ENCODE measurements around the gene TIPARP.
"Not testable (repeated sequence)": the region's sequence is repeated elsewhere in the genome, so short reads cannot be mapped to it uniquely, and the experiment has no call there.

The TIPARP gene

DNA sequence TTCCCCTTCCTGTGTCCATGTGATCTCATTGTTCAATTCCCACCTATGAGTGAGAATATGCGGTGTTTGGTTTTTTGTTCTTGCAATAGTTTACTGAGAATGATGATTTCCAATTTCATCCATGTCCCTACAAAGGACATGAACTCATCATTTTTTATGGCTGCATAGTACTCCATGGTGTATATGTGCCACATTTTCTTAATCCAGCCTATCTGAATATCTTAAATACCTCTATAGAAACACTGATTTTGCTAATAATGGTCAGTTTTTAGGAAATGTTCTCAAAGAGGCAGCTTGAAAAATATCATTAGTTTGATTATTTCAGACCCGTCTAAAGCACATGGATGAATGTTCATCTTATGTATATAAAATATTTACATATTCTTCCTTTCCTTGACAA lies 21.7 kb upstream of the TIPARP start:
- not testable (repeated sequence) for DNase-seq

DNA sequence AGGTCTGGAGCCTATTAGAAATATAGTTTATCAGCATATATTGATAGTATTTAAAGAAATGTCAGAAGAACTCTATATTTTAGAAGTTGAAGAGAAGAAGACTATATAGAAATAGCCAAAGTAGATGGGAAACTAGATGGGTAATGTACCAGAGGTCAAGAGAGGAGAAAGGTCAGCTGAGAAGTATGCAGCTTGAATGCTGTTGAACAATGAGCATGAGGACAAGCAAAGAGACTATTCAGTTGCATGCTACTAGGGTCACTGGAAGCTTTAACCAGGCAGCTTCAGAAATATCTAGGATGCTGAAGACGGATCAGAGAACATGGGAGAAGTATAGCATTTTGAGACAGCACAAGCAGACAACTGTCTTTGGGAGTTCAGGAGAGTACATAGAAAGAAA lies 19.6 kb upstream of the TIPARP start:
- DNase-seq: no peak

DNA sequence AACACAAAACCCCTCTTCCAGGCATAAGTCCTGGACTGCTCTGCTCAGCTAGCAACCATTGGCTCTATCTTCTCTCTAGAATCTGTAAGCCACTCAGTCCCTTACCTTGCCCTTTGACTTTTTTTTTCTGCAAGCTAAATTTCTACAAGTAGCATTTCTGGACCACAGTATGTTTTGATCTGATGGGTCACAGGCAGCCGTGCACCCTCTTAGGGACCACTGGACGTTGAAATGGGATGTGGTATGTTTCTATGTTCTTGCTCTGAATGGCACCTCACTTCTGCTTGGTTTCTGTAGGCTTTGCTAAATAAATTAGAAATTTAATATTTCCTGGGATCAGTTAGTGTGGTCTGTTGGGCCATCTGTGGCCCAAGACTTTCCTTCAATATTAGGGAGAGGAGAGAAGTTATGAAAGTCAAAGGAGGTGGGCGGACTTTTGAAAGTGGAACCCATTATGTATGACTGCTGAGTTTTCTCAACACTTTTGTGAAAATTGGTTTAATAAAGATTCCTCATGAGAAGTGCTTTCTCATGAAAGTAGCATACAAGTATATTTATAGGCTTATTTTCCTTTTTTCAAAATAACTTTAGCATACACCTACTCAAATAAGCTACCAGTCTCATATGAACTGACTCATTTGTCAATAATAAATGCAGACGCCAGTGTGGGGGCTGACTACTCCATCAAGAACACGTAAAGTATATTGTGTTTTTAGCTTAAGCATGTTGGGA lies 18.4 kb upstream of the TIPARP start:
- DNase-seq: no peak

DNA sequence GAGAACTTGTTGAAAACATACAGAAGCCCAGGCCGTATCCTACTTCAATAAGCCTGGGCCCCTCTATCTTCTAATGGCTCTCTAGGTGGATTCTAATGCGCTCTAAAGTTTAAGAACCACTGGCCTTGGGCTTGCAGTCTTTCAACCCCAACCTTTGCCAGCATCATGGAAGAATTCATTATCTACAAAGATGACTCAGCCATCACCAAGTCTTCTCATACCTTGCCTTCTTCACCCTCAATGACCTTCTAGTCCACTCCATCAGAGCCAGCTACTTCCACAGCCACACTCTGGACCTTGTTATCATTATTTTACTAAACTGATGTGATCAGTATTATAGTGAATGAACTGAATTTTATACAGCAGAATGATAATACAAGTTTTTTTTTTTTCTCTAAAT lies 16.9 kb upstream of the TIPARP start:
- no peak for DNase-seq

DNA sequence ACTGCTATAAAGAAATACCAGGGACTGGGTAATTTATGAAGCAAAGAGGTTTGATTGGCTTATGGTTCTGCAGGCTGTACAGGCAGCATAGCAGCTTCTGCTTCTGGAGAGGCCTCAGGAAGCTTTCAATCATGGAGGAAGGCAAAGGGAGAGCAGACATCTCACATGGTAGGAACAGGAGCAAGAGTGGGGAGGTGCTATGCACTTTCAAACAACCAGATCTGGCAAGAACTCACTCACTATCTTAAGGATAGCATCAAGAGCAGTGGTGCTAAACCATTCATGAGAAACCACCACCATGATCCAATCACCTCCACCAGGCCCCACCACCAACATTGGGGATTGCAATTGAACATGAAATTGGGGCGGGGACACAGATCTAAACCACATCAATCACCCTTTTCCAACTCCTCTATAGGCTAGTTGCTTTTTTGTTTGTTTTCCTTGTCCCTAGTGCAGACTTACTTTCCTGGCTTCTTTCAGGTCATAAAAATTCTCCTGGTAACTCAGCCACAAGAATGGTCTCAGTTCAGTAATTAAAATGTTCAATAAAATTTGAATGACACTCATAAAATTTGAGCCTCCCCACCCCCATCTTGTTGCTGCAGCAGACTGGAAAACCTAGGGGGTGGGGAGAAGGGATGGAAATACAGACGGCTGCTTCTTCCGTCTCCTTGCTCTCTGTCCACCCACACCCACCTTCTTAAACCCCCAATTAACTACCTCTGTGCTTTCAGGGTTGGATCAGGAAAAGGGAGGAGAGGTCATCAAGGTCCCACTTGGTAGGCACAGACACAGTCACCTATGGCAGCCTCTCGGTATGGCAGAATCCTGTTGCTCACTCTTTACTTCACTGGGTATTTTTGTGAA lies 16.3 kb upstream of the TIPARP start:
- no peak for DNase-seq

DNA sequence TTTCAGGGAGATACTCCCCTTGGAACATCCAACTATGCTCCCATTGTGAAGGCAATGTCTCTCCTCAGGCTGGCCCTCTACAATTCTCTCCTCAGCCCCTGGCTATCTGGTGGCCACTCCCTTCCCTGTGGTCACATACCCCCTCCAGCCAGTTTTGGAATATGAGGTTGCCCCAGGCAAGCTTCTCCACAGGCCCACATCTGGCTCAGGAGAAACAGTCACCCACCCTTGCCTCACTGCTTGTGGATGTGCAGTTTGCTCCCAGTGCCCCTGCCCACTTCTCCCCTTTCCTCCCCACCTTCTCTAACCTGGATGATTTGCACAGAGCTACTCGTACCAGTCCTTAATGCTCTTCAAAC lies 15.7 kb upstream of the TIPARP start:
- DNase-seq: no peak

DNA sequence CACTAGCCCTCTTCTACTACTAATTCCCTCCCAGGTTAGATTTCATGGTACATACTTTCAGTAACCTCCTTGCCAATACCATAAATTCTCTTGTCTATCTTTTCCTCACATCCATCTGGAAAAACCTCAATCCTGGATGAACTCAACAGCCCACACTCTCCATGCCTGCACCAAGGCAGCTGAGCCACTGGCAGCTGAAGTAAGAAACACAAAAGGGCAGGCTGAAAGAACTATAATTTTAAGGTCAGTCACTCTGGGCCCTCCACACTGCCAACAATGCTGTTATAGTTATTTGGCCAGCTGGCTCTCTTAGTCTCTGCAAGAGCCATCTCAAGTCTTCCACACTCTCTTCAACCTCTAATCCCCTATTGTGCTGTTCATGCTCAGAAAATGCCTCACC lies 15.1 kb upstream of the TIPARP start:
- peak; percentile 68 for DNase-seq

DNA sequence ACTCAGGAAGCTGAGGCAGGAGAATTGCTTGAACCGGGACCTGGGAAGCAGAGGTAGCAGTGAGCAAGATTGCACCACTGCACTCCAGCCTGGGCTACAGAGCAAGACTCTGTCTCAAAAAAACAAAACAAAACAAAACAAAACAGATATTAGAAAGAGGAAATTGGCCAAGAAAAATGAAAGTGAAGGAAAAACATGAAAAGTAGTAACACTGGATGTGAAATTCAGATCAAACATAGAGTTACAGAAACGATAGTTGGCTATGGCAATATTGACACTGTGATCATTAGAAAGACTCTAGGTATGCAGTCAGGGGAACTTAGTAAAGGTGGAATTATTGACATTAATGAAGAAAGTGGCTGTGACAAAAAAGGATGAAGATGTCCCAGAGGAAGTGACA lies 13.2 kb upstream of the TIPARP start:
- DNase-seq: no peak

DNA sequence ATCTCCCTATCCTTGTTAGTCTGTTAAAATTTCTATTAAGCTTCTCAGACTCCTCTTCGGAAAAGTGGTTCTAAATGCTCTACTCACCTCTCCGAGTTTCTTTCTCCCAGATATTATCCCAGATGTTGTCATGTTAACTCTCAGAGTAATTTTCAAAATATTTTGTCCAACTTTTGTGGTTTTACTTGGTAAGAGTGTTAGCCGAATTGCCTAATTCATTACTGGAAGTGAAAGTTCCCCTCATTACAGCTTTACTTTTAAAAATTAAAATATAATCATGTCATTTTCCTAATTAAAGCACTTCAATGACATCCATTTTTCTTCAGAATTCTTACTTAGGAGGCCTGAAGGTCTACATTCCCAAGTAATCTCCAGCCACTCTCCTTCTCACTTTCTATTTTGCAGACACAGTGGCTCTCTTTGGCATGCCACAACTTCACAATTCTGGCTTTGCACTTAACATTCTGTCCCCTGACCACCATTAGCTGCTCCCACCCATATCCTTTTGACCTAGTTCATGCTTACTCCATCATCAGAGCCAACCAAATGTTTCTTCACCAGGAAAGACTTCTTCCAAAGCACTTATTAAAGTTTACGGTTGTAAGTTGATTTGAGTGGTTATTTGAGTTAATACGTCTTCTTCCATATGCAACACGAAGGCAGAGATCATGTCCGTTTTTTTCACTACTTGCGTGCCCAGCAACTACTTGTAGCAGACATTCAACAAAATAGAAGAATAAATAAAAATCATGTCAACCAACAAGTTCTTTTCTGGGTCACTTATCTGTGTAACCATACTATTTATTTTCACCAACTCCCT lies 10.2 kb upstream of the TIPARP start:
- DNase-seq: no peak

DNA sequence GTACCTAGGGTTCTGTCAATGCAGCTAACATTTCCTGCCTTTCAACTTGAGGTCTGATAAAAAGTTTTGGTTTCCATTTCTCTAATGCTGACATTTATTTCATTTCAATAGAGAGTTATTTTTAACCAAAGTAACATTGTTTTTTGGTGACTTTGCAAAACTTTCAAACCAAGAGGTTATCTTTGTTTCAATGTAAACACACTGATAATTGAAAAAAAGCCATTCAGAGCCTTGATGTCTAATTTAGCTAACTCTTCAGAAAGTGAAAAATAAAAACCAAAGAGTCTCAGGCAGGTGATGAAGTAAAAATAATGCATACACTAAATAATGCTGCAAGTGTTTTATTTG lies 9.6 kb upstream of the TIPARP start:
- no peak for DNase-seq

DNA sequence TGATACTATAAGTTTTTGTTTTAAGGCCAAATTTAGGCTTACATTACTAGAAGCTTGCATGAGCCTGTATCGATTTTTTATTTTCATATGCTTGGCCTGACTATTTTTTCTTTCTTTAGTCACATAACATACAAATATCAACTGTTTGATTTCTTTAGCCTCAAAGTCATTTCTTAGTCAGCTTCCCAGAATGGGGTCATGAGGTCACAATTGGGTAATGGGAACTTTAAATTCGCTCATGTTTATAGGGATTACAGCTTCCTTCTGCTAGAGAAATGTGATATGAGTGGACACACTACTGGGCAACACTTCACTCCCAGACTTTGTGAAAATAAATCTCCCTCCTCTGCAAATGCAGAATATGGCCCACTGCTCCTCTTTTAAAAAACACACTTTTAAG lies 9.1 kb upstream of the TIPARP start:
- DNase-seq: no peak

DNA sequence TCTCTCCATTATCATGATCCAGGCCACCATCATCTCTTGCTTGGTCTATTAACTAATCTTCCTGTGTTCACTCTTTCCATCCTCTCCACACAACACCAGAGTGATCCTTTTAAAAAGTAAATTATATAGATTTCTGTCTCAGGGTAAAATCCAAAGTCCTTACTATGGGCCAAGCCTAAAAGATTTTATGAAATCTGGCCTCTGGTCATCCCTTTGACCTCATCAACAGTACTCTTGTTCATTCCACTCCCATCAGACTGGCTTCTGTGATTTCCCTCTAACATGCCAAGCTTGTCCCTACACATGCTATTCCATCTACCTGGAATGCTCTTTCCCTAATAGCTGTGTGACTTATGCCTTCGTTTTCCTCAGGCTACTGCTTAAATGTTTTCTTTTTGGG lies 8.3 kb upstream of the TIPARP start:
- no peak for DNase-seq

DNA sequence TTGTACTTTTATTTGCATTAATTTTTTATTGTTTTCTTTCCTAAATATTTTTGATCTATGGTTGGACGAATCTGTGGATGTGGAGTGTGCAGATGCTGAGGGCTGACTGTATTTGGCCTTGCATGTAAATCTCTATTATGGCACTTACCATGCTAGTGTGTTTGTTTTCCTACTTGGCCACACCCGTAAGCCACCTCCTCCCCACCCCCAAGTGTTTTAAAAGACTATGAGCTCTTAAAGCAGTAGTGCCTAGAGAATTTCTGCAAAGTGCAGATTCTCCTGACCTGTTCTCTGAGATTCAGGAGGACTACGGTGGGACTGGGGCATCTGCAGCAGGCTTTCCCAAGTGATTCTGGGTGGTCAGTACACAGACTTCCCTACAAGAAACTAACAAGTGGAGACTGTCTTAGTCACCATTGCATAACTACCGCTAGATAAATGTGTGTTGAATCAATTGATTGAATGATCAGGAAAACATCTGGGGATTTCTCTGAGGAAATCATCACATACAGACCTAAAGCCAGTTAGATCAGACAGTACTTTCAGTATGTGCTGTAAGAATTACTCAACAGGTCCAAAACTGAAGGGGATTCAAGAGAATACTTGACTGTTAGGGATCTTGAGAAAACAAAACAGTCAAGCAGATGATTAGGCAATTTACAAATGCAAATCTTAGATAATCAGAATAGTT lies 6.2 kb upstream of the TIPARP start:
- peak; percentile 48 for DNase-seq

DNA sequence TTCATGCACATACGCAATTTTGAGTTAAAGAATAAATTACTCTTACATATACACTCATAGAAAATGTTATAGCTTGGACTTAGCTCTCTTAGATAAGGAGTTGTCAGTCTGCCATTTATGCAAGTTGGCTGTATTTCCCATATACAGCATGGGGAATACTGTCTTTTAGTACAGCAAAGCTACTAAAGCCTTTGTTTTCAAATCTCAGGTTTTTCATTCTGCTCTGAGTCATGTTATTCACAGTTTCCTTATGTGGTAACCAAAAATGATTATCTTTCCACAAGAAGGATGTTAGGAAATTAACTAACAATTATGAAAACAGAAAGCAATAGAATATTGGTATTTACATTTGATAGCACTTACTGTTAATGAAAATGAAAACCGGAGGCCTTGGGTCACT lies 4.3 kb upstream of the TIPARP start:
- no peak for DNase-seq

DNA sequence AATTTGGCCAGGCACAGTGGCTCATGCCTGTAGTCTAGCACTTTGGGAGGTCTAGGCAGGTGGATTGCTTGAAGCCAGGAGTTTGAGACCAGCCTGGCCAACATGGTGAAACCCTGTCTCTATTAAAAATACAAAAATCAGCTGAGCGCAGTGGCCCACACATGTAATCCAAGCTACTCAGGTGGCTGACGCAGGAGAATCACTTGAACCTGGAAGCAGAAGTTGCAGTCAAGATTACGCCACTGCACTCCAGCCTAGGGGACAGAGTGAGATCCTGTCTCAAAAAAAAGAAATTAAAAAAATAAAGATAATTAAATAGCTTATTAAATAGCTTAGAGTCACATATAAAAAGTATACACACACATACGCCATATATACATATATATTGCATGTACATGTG lies 3.7 kb upstream of the TIPARP start:
- no peak for DNase-seq

DNA sequence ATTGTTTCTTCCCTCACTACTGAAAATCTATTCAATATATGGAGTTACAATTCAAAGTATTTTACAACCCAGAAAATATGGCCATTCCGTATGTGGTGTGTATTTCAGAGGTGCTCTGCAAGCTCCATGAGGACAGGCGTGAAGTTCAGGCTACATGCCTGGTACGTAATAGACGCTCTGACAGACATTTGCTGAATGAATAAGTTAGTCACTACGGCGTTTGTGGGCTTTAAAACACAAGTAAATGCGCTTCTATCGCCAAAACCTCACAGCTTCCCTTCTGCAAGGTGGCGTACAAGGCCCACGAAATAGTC lies 701 bp upstream of the TIPARP start:
- no peak for DNase-seq

DNA sequence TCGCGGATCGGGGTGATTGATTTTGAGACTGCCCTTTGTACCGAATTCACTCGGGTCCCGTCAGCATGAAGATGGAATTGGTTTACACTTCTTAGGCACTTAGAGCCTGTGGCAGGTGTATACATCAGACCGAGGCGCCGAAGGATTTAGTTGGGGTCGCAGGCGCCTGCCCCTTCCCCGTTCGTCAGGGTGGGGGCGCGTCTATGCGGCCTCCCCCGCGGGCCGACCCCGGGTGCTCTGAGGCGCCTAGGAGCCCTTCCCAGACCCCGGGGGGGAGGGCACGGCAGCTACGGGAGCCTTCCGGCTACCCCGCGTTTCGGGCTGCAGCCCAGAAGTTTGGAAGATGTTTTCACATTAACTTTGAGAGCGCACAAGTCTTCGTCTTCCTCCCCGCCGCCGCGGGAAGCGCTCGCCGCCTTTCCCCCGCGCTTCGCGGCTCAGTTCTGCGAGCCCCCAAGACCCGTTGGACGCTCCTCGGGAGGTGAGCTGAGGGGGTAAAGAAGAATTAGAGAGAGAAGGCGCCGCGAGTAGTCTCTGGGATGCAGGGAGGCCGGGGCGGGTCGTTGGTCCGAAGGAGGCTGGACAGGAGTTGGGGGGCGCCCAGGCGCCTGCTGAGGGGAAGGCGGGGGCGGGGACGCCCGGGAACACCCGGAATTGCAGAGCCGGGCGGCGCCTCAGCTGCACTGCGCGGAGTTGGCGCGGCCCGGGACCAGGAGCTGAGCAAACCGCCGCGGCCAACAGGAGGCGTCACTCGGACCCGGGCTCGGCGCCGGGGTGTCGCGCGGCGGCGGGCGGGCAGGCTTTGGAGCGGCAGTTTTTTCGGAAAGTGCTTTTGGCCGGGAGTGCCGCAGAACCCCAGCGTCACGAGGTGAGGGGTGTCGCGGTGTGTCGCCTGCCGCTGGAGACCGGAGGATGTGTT lies 780 bp downstream of the TIPARP start:
- DNase-seq: peak; percentile 75

DNA sequence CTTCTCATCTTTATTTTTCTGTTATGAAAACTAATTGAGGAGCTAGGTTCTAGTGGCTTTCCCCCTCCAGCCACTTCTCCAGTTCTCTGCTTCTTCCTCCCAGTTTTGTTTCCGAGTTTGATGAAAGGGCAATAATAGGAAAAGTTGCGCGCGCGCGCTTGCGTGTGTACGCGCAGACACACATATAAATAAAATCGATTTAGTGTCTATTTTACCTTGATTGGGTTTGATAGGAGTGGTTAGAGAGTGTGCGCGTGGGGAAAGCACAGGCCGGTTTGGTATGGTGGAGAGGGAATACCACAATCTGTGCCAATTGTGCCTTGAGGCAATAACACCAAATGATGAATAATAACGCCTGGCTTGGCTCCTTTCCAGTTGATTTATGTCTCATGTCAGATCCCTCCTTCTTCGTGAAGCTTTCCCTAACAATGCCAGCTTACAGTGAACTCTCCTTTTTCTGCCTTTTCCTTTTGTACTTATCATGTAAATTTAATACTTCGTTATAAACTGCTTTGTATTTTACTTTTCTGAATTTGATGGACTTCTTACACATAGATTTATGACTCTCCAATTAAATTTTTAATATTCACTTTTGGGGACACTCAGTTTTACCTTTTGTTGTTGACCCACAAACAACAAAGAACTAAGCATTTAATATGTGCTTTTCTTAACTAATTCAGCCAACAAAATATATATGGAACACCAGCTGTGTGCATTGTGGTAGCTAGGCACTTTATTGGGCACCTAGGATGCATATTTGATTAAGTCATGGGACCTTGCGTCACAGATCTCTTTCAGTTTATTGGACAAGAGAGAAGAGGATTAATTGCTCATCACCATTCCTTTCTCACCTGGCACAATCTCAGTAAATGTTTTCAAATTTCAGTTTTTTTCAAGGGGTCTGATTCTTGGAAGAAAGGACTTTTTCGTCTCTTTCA lies 1.7 kb downstream of the TIPARP start:
- peak; percentile 92 for DNase-seq

DNA sequence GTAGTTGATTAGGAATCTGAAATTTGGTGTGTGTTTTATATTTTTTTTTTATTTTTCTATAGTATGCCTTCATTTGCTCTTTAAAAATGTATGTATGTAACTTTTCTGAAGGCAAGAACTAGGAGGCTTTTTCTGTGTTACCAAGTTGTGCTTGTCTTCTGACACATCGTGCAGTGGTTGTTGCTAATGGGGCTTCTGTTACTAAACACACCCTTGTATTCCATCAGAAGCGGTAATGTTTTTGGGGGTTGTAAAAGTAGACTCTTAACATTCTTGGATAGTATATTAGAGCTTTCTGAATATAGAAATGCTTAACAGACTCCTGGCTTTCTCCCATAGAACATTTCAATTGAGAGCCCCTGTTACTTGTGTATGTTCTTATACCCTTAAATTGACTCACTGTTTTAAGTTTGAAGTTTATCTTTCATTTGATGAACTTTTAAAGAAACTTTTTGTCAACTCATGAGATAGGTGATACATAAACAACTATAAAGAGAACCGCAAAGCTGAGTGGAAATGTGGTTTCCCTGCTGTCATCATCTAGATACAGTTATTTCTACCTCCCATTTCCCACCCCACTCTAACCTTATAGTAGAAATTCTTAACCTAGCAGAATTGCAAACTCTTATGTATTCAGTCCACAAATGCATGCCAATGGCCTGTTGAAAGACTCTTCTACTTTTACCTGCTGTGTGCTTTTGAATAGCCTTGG lies 2.5 kb downstream of the TIPARP start:
- no peak for DNase-seq

DNA sequence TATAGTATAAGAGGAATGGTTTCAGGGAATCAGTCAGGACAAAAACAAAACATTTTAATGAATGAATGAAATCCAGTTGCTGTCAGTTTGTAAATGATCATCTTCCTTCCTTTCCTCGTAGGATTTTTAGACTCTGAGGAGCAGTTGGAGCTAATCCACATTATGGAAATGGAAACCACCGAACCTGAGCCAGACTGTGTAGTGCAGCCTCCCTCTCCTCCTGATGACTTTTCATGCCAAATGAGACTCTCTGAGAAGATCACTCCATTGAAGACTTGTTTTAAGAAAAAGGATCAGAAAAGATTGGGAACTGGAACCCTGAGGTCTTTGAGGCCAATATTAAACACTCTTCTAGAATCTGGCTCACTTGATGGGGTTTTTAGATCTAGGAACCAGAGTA lies 3.1 kb downstream of the TIPARP start:
- DNase-seq: no peak

All from NCI-H69 (cell line).